Measurements from ENCODE around the gene MATCAP1. TPM values are rescaled to one million over a fixed set of nuclear protein-coding genes. Genes with fewer than 3 reads are reported as not detected.

Gene MATCAP1
- total RNA-seq, 1 experiment from 2014 or later = 51.2 TPM

GRCh38 chr16:67193536-67193935, 9.8 kb upstream of the MATCAP1 start:
- no peak overlapping the region for H4K5ac ChIP-seq (ENCODE audit: insufficient read length, low read depth, low read length)
- no peak overlapping the region for H3K56ac ChIP-seq (ENCODE audit: insufficient read length, low read depth, low read length)
- peaks cover 13% of the 10 kb centered on the region for H3K79me1 ChIP-seq (ENCODE audit: insufficient read depth, low read depth, low read length, poor library complexity, severe bottlenecking)
- H3K14ac ChIP-seq (ENCODE audit: insufficient read depth, low read length) = no peak overlapping the region
- no peak for TF ChIP-seq CTCF (conservative IDR thresholded peaks at IDR 0.05)
- H3K36me3 Mint-ChIP-seq (ENCODE audit: insufficient read depth in 1 of 3, low read depth in 3 of 3) = peaks cover 40 to 59% (median 54%) of the 10 kb centered on the region in 3 experiments
- H3K9me3 Mint-ChIP-seq = no peaks in the 10 kb centered on the region; a peak in 1 of 5 replicates
- H3K27me3 ChIP-seq (ENCODE audit: insufficient read depth, low read length) = no peaks in the 10 kb centered on the region; the same call in 1 of the 2 replicates
- no peak overlapping the region for H2BK20ac ChIP-seq (ENCODE audit: low read depth, low read length, poor library complexity, severe bottlenecking)
- no peak overlapping the region for H2BK5ac ChIP-seq (ENCODE audit: insufficient read length, low read length)
- no peak overlapping the region for H2AFZ ChIP-seq (ENCODE audit: low read length)
- peaks cover 23 to 34% of the 10 kb centered on the region in 2 experiments for H3K4me1 Mint-ChIP-seq
- no peak overlapping the region for H3K9ac ChIP-seq (ENCODE audit: extremely low read depth, insufficient read length, low read length)
- no peaks in the 10 kb centered on the region for H3K4me1 ChIP-seq (ENCODE audit: insufficient read depth, low read length)
- no peaks in the 10 kb centered on the region for H4K20me1 ChIP-seq (ENCODE audit: control insufficient read depth, insufficient read depth, insufficient read length)
- H3K4ac ChIP-seq (ENCODE audit: low read depth, low read length) = no peak overlapping the region
- H3K18ac ChIP-seq (ENCODE audit: insufficient read length, low read depth, low read length) = no peak overlapping the region
- H3K27me3 Mint-ChIP-seq (ENCODE audit: low read depth) = 0 out of 2 replicates have a peak, but pooled peaks cover 2% of the 10 kb centered on the region
- no peak overlapping the region for H2BK120ac ChIP-seq (ENCODE audit: low read depth, low read length, poor library complexity, severe bottlenecking)
- no peak overlapping the region for H2BK12ac ChIP-seq (ENCODE audit: insufficient read length, low read depth, low read length)
- H3K4me2 ChIP-seq (ENCODE audit: insufficient read depth, insufficient read length, low read length) = peak overlapping the region; percentile 89
- no peak overlapping the region for H3T11ph ChIP-seq (ENCODE audit: low read length)
- H3K23me2 ChIP-seq (ENCODE audit: insufficient read length, low read depth, low read length, poor library complexity, severe bottlenecking) = peaks cover 8% of the 10 kb centered on the region
- H4K91ac ChIP-seq (ENCODE audit: insufficient read length, low read depth, low read length) = no peak overlapping the region
- H4K8ac ChIP-seq (replicated peaks; ENCODE audit: insufficient read length, low read depth, low read length) = no peak overlapping the region
- H3K9me3 ChIP-seq (ENCODE audit: control insufficient read depth, low read depth, low read length) = no peaks in the 10 kb centered on the region
- no peak overlapping the region; a peak in 1 of 7 replicates for H3K27ac Mint-ChIP-seq
- no peak overlapping the region for H2AK5ac ChIP-seq (ENCODE audit: insufficient read length, low read length)
- DNase-seq = no peak
- H3K27ac ChIP-seq (ENCODE audit: insufficient read length, low read depth, low read length) = no peak overlapping the region
- peaks cover 13% of the 10 kb centered on the region; the same call in 1 of the 2 replicates for H3K79me2 ChIP-seq (ENCODE audit: insufficient read depth, low read length)
- H2BK15ac ChIP-seq (ENCODE audit: low read depth, low read length) = no peak overlapping the region
- peak overlapping the region; percentile 86 to 93 for H3K4me3 Mint-ChIP-seq
- no peak overlapping the region for H3K23ac ChIP-seq (ENCODE audit: insufficient read length, low read depth, low read length)

Data from H9 (cell line).